GM21825 (cell line): ENCODE results near the gene TPO.

Source experiments
- ATAC-seq: cut with Tn5 transposase; IDR thresholded peaks from one replicate; pipeline ENCODE4 v1.9.1; 2021; ENCODE audit warnings: mild to moderate bottlenecking, moderate library complexity; ENCODE audit not compliant: unreplicated experiment

Gene TPO

GRCh38 chr2:1518867-1519530, 105.7 kb downstream of the TPO start:
- no peak for ATAC-seq

- no peak for ATAC-seq
These were observed 108.1 kb downstream of the TPO start for GRCh38 chr2:1521191-1521877.

- no peak for ATAC-seq
These were observed 108.9 kb downstream of the TPO start for GRCh38 chr2:1521878-1522830.

GRCh38 chr2:1527153-1527992, 114.1 kb downstream of the TPO start:
- ATAC-seq, result no peak

- ATAC-seq, result no peak
These were observed 115.2 kb downstream of the TPO start for GRCh38 chr2:1528273-1529064.

GRCh38 chr2:1538663-1539062, 125.4 kb downstream of the TPO start:
- ATAC-seq, result no peak

- ATAC-seq, result no peak
These were observed 126.2 kb downstream of the TPO start for GRCh38 chr2:1539441-1539840.

GRCh38 chr2:1539973-1540372, 126.7 kb downstream of the TPO start:
- no peak for ATAC-seq

- ATAC-seq, result no peak
These were observed 127.2 kb downstream of the TPO start for GRCh38 chr2:1540481-1540880.

GRCh38 chr2:1541040-1541439, 127.8 kb downstream of the TPO start:
- no peak for ATAC-seq

GRCh38 chr2:1541819-1542475, 128.7 kb downstream of the TPO start:
- ATAC-seq, result no peak

- no peak for ATAC-seq
These were observed 129.7 kb downstream of the TPO start for GRCh38 chr2:1542971-1543370.

- ATAC-seq, result no peak
These were observed 130.7 kb downstream of the TPO start for GRCh38 chr2:1543776-1544477.

- ATAC-seq, result no peak
These were observed 131.3 kb downstream of the TPO start for GRCh38 chr2:1544478-1545069.

GRCh38 chr2:1546023-1546591, 132.8 kb downstream of the TPO start:
- no peak for ATAC-seq

GRCh38 chr2:1546901-1547300, 133.6 kb downstream of the TPO start:
- no peak for ATAC-seq

GRCh38 chr2:1548910-1549673, 135.8 kb downstream of the TPO start:
- ATAC-seq, result no peak
